HG02943 (cell line): Measurements from ENCODE around the gene OPN5.
A peak's percentile ranks its signal among the peaks of the same experiment; 100 is the strongest.
"Not testable (repeated sequence)": the region's sequence is repeated elsewhere in the genome, so short reads cannot be mapped to it uniquely, and the experiment has no call there.

Source experiments
- ATAC-seq: cut with Tn5 transposase; IDR thresholded peaks from one replicate; pipeline ENCODE4 v1.9.1; 2021; ENCODE audit warnings: mild to moderate bottlenecking, low read depth, moderate library complexity; ENCODE audit not compliant: unreplicated experiment

Gene OPN5, protein sequence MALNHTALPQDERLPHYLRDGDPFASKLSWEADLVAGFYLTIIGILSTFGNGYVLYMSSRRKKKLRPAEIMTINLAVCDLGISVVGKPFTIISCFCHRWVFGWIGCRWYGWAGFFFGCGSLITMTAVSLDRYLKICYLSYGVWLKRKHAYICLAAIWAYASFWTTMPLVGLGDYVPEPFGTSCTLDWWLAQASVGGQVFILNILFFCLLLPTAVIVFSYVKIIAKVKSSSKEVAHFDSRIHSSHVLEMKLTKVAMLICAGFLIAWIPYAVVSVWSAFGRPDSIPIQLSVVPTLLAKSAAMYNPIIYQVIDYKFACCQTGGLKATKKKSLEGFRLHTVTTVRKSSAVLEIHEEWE

DNA sequence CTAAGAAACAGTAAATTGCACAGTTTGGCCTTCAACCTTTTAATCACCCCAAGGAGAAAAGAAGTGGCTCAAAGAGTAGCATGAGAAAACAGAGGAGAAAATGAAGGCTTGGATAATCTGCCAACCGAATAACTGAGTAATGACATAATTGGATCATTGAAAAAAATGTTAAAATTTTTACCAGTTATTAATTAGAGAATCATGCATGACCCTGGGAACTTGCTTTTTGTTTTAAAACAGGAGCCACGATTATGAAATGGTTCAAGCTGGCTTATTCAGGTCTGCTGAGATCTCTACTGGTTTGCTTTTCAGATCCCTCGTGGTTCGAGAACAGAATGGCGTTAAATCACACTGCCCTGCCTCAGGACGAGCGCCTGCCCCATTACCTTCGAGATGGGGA, at the start of gene OPN5:
Gene OPN5, plus strand, starts transcription at position 301 of the 400 bp plus-strand sequence. Its CDS starts 35 bp downstream, at position 336.
- no peak for ATAC-seq

DNA sequence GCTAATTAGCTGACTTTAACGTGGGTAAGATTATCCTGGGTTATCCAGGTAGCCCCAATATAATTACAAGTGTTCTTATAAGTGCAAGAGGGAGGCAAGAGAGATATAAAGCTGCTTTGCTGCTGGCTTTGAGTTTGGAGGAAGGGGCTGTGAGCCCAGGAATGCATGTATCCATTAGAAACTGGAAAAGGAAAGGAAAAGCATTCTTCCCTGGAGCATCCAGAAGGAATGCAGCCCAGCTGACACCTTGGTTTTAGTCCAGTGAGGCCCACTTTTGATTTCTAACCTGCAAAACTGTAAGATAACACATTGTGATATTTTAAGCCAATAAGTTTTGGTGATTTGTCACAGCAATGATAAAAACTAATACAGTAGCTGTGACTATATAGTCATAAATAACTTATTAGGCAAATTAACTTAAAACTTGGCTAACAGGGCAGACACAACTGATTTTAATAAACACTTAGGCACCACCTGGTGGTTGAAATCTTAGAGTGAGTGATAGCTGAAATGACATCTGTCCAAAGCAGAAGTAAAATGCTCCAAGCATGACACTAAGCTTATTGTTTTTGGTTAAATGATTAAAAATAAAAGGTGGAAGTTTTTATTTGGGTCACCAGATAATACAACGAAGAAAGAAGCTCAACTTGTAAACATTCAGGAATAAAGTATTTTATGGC, 47.8 kb upstream of the OPN5 start:
- ATAC-seq = no peak

DNA sequence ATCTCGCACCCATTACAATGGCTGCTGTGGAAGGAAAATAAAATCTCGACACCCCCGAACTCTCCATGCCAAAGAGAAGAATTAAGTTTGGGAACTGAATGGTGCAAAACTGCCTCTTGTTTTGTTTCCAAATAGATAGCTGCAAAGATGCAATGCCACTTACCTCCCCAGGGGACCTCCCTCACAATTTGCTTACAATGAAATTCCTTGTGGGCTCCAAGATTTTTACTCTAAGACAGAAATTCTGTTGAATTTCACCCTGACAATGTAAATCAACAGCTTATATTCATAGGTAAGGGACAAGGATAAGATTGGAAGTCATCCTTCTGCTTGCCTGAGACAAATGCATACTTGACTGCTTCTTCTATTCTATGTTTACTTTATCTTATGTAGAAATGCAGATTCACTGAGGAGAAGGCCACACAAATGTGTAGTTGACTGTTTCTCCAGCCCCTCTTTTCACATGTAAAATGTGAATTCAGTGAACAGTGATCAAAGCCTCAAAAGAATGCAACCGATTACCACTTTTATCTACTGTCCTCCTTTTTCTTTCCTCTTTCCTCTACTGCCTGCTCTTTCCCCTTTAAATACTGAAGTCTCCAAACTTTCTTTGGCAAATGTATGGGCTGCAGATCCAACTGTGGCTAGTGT, 46.9 kb upstream of the OPN5 start:
- no peak for ATAC-seq

DNA sequence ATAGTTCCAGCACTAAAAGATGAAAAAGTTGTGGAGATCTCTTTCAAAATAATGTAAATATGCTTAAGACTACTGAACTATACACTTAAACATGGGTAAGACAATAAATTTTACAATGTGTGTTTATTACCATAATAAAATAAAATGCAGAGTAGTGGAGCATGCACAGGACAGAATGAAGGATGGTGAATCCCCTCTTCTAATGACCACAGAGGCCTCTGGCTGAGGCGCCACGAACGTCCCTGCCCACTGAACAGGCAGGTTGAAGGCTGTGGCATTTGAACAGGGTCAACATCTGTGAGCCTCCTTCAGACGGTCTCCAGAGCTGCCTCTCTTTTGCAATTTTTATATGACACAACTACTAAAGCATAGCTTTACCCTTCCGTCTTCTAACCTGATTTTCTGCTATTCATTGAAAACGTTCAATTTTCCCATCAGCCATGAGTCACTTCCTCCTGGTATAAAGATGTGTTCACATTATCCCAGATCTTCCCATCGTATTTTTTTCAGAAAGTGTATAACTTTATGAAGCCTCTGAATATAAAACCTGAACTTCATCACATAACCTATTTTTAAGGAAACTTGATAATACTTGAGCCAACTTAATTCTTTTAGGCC, 45.6 kb upstream of the OPN5 start:
- no peak for ATAC-seq

DNA sequence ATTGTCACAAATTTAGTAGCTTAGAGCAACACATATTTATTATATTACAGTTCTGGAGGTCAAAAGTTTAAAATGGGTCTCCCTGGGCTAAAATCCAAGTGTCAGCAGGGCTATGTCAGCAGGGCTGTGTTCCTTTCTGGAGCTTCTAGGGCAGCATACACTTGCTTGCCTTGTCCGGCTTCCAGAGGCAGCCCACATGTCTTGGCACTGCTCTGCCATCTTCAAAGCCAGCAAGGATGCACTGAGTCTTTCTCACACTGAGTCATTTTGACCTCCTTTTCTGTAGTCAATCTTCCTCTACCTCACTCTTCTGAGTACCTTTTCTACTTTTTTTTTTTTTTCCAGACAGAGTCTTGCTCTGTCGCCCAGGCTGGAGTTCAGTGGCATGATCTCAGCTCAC, 44.4 kb upstream of the OPN5 start:
- no peak for ATAC-seq

DNA sequence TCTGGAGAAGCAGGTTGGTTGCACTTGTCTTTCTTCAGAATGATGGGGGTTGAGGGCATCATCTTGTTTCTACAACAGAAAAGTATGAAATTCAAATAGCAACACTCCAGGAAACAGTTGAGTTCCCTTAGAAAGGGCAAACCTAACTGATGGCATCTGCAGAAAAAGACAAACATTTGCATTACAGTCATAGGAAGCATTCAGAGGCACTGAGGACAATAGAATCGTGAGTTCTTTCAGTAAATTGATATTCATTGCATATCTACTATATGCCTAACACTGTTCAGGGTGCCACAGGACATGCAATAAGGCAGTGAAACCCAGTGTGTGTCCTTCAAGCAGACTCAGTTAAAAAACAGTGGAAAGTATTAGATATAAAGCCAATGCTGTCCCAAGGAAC, 41.1 kb upstream of the OPN5 start:
- no peak for ATAC-seq

DNA sequence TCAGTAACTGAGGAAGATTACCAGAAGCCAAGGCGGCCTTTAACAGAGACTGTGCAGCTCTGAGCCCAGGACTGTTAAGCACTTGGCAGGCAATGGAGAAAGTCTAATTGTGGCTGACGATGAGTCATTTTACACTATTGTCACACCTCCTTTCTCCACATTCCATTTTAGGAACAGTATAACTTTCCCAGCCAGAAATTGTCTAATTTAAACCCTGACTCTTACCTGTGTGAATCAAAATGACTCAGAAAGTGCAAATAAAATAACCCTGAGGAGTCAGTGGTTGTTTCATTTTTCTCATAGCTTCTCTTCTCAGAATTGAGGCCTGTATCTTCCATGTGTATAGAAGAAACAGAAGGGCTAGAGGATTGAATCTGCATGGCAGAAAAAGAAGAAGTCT, 40.0 kb upstream of the OPN5 start:
- no peak for ATAC-seq

DNA sequence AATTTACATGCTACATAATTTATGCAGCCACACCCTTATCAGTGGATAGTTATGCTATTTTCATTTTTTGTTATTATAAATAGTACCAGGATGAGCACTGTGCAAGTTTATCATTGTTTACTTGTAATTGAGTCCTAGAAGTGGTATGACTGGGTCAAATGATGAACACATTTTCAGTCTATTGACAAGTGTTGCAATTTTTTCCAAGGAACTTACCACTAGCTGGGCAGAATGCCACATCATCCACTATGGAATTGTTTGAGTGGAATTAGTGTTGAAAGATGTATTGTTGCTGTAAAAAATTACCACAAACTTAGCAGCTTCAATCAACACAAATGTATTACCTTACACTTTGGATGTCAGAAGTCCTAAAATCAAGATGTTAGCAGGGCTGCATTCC, 38.1 kb upstream of the OPN5 start:
- ATAC-seq = no peak

DNA sequence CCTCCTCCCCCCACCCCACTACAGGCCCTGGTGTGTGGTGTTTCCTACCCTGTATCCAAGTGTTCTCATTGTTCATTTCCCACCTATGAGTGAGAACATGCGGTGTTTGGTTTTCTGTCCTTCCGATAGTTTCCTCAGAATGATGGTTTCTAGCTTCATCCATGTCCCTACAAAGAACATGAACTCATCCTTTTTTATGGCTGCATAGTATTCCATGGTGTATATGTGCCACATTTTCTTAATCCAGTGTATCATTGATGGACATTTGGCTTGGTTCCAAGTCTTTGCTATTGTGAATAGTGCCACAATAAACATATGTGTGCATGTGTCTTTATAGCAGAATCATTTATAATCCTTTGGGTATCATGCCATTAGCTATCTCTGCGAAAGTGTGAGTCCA, 36.6 kb upstream of the OPN5 start:
- ATAC-seq = not testable (repeated sequence)

DNA sequence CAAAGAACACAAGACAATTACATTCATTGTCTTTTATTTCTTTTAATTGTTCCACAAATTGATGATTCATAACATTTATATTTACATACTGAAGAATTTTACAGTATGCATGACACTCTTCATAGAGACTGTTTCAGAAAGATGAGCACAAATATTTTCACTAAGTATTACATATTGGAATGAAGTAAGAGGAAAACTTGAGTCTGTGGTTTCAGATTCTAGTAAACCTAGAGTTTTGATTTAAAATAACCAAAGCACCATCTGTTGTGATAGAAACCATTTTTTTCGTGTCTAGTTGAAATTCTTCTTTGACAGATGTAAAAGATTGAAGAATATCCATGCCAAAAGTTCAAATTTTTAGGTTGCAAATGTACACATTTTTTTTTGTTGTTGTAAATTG, 32.1 kb upstream of the OPN5 start:
- ATAC-seq = no peak

DNA sequence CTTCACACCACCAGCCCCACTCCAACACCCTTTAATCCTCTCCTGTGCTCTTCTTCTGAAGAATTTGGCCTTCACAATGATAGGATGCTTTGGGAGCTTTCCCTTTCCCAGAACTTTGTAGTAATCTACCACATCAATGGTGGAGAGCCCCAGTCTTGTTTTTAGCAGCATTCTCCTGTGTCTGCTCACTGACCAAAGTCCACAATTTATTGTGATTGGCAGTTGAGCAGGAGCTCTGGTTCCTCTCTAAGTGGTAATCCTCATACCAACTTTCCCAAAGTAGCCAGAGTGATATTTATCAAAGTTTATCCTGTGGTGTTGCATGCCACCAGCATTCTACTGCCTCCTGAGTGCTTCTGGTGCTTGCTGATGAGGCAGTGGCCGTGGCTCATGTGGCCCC, 29.0 kb upstream of the OPN5 start:
- ATAC-seq = no peak

DNA sequence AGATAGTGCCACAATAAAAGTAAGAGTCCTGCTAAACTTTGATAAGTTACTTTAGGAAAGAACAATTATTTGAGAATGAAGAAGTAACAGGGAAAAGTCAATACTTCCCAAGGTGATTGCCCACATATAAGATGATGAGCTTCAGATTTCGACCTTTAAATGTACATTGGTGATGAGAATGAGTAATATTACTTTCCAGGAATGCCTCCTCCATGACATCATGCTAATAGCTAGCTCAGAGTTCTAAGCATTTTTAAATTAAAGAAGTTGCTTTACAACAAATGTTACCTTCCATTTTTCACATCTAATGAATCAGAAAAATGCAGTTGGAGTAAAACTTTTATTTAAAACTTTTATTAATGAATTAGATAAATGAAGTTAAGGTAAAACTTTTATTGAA, 22.5 kb upstream of the OPN5 start:
- ATAC-seq = no peak

DNA sequence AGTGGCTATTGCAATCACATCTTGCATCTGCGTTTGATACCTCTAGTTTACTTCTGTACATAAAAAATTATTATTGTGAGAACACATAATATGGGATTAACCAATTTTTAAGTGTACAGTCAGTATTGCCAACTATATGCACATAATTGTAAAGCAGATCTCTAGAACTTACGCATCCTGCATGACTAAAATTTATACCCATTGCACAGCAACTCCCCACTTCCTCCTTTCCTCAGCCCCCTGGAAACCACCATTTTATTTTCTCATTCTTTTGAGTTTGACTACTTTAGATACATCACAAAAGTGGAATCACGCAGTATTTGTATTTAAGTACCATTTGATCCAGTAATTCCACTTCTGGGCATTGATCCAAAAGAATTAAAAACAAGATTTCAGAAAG, 19.3 kb upstream of the OPN5 start:
- ATAC-seq = no peak

DNA sequence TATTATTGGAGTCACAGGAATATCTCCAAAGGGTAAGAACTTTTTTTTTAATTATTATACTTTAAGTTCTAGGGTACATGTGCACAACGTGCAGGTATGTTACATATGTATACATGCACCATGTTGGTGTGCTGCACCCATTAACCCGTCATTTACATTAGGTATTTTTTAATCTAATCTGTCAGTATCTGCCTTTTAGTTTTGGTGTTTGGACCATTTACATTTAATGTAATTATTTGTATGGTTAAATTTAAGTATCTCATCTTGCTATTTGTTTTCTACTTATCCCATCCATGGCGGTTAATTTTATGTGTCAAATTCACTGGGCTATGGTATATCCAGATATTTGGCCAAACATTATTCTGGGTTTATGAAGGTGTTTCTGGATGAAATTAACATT, 15.4 kb upstream of the OPN5 start:
- ATAC-seq = no peak

DNA sequence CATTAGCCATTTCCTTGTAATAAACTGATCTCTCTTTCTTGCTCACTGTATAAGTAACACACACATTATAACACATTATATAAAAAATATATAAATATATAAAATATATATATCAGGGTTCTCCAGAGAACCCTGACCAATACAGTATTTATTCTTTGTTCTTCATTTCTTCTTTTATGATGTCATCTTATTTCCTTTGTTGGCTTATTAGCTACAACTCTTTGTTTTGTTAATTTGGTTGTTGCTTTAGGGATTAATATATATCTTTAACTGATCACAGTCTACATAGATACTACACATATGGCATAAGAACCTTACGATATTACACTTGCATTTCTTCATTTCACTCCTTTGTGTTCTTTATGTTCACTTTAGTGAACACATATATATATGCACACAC, 14.7 kb upstream of the OPN5 start:
- ATAC-seq = no peak

DNA sequence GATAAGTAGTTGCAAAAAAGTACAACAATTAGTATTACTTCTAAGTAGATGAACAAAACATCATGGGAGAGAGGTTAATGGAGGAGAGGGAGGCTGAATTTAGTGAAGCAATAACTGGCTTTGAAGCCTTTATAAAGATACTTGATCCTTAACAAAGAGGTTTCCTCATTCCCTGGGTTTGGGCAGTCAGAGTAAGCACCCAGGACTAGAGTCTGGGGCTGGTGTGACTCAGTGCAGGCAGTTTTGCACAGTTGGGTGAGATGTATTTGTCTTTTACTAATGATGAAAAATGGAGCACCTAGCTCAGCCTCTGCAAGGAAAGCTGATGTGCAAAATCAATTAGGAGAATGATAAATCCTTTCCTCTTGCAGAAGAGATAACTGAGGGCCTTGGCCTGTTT, 11.8 kb upstream of the OPN5 start:
- no peak for ATAC-seq

DNA sequence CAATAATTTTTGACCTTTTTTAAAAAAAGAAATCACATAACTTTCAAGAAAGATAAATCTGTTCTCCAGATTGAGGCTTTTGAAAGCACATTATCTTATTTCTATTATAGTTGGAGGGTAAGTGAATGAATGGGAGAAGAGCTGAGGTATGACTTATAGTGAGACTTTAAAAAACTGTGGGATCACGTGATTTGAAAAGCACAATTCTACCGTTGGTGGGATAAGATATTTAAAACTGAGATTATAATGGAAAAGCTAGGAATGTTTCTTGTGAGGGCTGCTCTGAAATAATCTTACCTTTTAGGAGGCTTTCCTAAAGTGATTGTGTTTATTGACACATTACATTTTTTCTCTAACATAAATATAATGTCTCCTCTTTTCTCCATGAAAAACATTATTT, 9.5 kb upstream of the OPN5 start:
- no peak for ATAC-seq

DNA sequence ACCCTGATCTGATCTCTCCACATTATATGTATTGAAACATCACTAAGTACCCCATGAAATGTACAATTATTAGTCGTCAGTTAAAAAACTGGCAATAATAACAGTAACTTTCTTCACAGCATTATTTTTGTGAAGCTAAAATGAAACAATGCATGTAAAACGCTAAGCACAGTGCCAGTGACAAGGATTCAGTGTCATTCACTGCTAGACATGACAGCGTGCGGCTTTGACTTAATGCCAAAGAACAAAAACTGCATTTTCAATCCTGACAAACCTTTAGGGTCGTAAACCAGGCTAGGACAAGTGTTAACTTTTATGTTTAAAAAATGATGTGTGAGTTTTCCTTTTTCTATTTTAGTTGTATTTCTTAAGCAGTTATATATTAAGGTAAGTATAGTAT, 8.8 kb upstream of the OPN5 start:
- no peak for ATAC-seq

DNA sequence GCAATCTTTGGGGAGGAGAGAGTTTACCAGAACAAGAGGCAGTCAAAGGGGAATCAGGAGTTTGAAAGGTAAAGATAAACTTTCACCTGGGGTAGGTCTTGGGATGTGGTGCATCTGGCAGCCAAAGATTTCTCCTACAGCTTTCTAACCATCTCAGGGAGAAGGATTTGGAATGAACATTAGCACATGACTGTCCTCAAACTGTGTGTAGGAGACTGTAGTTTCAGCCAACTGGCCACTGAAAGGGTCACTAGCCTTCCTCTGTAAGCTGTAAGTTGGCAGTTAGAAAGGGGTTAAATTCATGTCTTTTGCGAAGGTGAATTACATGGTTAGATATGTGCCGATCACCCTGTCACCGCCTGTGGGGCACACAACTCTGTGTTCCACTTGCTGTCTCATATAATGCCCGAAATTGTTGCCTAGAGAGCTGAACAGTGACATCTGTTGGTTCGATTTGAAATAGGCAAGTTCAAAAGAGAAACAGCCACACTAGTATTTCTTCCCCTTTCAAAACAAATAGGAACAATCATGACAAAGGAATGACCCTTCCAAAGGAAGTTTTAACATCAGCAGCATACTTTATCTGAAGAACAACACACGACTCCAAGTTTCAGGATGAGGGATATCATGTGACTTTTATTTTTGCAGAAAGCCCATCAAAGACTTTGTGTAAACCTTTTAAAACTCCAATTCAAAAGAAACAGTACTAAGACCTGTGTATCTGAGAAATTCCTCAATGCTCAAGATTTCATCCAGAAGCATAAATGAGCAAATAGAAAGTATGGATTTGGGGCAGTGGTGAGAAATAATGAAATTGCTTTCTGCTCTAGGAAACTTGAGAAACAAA, 1.1 kb upstream of the OPN5 start:
- peak; percentile 80 for ATAC-seq

DNA sequence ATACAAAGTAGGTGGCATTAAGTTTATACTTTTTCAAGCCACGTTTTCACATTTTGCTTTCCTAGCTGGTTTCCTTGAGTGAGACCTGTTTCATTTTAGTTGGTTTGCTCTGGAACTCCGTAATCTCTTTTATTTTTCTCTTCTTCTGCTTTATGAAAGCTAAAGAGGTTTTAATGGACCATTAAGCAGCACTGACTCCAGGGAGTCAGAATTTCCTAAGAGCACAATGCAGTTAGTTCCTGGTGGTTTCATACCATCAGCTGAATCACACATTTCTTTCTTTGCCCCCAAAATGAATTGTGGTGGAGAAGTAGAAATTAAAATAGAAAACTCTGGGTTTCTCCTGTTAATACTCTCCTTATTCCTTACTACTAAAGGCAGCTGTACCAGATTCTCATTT, 3.4 kb downstream of the OPN5 start:
- no peak for ATAC-seq
